Stimulated activated CD8-positive, alpha-beta memory T cell treated with anti-CD3 and anti-CD28 coated beads, Interleukin-2, amount 100 ng/mL, for 48 hours (primary cell): ENCODE results near the gene CELSR1.

ENCODE experiments used
- DNase-seq, 2 donors: peaks; one replicate each; pipeline ENCODE4 v3.0.0-alpha.2; 2020; ENCODE audit warnings: low read depth in 2 of 2

The CELSR1 gene

GRCh38 chr22:46551321-46551720, 13.9 kb upstream of the CELSR1 start:
- DNase-seq = no peak

- DNase-seq = no peak
Observed at GRCh38 chr22:46549971-46550641, 12.7 kb upstream of the CELSR1 start.

GRCh38 chr22:46549563-46549840, 12.1 kb upstream of the CELSR1 start:
- DNase-seq = no peak

- no peak for DNase-seq
Observed at GRCh38 chr22:46547883-46548244, 10.4 kb upstream of the CELSR1 start.

GRCh38 chr22:46547179-46547882, 9.9 kb upstream of the CELSR1 start:
- DNase-seq = no peak

- no peak for DNase-seq
Observed at GRCh38 chr22:46546466-46547178, 9.2 kb upstream of the CELSR1 start.

GRCh38 chr22:46545086-46545792, 7.8 kb upstream of the CELSR1 start:
- DNase-seq = no peak

- peak; percentile 58 to 65 for DNase-seq
Observed at GRCh38 chr22:46542011-46542985, 4.9 kb upstream of the CELSR1 start.

GRCh38 chr22:46541536-46541935, 4.1 kb upstream of the CELSR1 start:
- no peak for DNase-seq

GRCh38 chr22:46540874-46541273, 3.5 kb upstream of the CELSR1 start:
- DNase-seq = no peak

GRCh38 chr22:46539169-46539568, 1.7 kb upstream of the CELSR1 start:
- no peak for DNase-seq

- peak in 1 of 2 donors; percentile 16 for DNase-seq
Observed at GRCh38 chr22:46538814-46539160, 1.4 kb upstream of the CELSR1 start.

- no peak for DNase-seq
Observed at GRCh38 chr22:46537946-46538813, 760 bp upstream of the CELSR1 start.

- no peak for DNase-seq
Observed at GRCh38 chr22:46536537-46537224, 739 bp downstream of the CELSR1 start.

GRCh38 chr22:46535876-46536536, 1.4 kb downstream of the CELSR1 start:
- DNase-seq = no peak

- no peak for DNase-seq
Observed at GRCh38 chr22:46534901-46535630, 2.4 kb downstream of the CELSR1 start.

GRCh38 chr22:46534177-46534776, 3.1 kb downstream of the CELSR1 start:
- DNase-seq = no peak
